Parathyroid adenoma (tissue), 2 donors: ENCODE results near the gene CDC23.

ENCODE experiments used
- H2AFZ ChIP-seq: fragments of 300-600 bp; sonication (generic); one replicate; pipeline ENCODE4 v1.7.0; 2017; ENCODE audit warnings: antibody characterized with exemption, mild to moderate bottlenecking
- H3K27ac ChIP-seq: fragments of 300-600 bp; sonication (generic); one replicate; pipeline ENCODE4 v1.7.0; 2017
- H3K27me3 ChIP-seq: fragments of 300-600 bp; sonication (generic); one replicate; pipeline ENCODE4 v1.7.0; 2017; ENCODE audit warnings: low read length; ENCODE audit not compliant: control insufficient read depth, insufficient read depth
- H3K36me3 ChIP-seq: fragments of 300-600 bp; sonication (generic); one replicate; pipeline ENCODE4 v1.7.0; 2017; ENCODE audit warnings: low read length; ENCODE audit not compliant: control insufficient read depth, insufficient read depth
- H3K4me1 ChIP-seq: fragments of 300-600 bp; sonication (generic); one replicate; pipeline ENCODE4 v1.7.0; 2017; ENCODE audit warnings: control low read depth
- H3K4me2 ChIP-seq: fragments of 300-600 bp; sonication (generic); one replicate; pipeline ENCODE4 v1.7.0; 2017; ENCODE audit warnings: low read length
- H3K4me3 ChIP-seq: fragments of 300-600 bp; sonication (generic); one replicate; pipeline ENCODE4 v1.7.0; 2017; ENCODE audit warnings: low read depth, low read length
- H3K79me2 ChIP-seq: fragments of 300-600 bp; sonication (generic); one replicate; pipeline ENCODE4 v1.7.0; 2017; ENCODE audit warnings: control low read depth
- H3K9ac ChIP-seq: fragments of 300-600 bp; sonication (generic); one replicate; pipeline ENCODE4 v1.7.0; 2017; ENCODE audit warnings: mild to moderate bottlenecking
- H3K9me3 ChIP-seq: fragments of 300-600 bp; sonication (generic); one replicate; pipeline ENCODE4 v1.7.0; 2017; ENCODE audit warnings: low read length; ENCODE audit not compliant: control insufficient read depth
- CTCF ChIP-seq: fragments of 300-600 bp; sonication (generic); IDR thresholded peaks from one replicate; pipeline ENCODE4 v1.7.0; 2017; ENCODE audit warnings: antibody characterized with exemption, mild to moderate bottlenecking
- donor health status: primary hyperparathyroidism.

Gene CDC23

GRCh38 chr5:138246822-138247221, 33.7 kb upstream of the CDC23 start:
- Histone ChIP-seq H3K9ac (no peak overlapping the region), H3K4me1 (peaks cover 2% of the 10 kb centered on the region), H3K36me3 (no peaks in the 10 kb centered on the region), H3K79me2 (no peaks in the 10 kb centered on the region), H2AFZ (no peak overlapping the region), H3K27ac (no peak overlapping the region), H3K4me3 (no peak overlapping the region), H3K4me2 (no peak overlapping the region), H3K27me3 (no peaks in the 10 kb centered on the region), H3K9me3 (no peaks in the 10 kb centered on the region)
- TF ChIP-seq CTCF: no peak

GRCh38 chr5:138246334-138246733, 33.2 kb upstream of the CDC23 start:
- Histone ChIP-seq H3K27me3 (no peaks in the 10 kb centered on the region), H2AFZ (no peak overlapping the region), H3K4me2 (no peak overlapping the region), H3K79me2 (no peaks in the 10 kb centered on the region), H3K27ac (no peak overlapping the region), H3K36me3 (no peaks in the 10 kb centered on the region), H3K4me1 (peaks cover 2% of the 10 kb centered on the region), H3K9ac (no peak overlapping the region), H3K4me3 (no peak overlapping the region), H3K9me3 (no peaks in the 10 kb centered on the region)
- TF ChIP-seq CTCF: no peak

- Histone ChIP-seq H3K36me3 (no peaks in the 10 kb centered on the region), H3K27me3 (no peaks in the 10 kb centered on the region), H3K9me3 (no peaks in the 10 kb centered on the region), H3K9ac (no peak overlapping the region), H3K4me2 (no peak overlapping the region), H3K4me1 (peaks cover 2% of the 10 kb centered on the region), H3K79me2 (no peaks in the 10 kb centered on the region), H3K27ac (no peak overlapping the region), H2AFZ (no peak overlapping the region), H3K4me3 (no peak overlapping the region)
- no peak for TF ChIP-seq CTCF
Measured at GRCh38 chr5:138245717-138246116, 32.6 kb upstream of the CDC23 start.

GRCh38 chr5:138243794-138244193, 30.7 kb upstream of the CDC23 start:
- Histone ChIP-seq H3K36me3 (no peaks in the 10 kb centered on the region), H3K4me1 (peaks cover 2% of the 10 kb centered on the region), H2AFZ (peak overlapping the region; percentile 38), H3K4me2 (no peak overlapping the region), H3K9ac (no peak overlapping the region), H3K4me3 (no peak overlapping the region), H3K27me3 (no peaks in the 10 kb centered on the region), H3K27ac (no peak overlapping the region), H3K79me2 (no peaks in the 10 kb centered on the region), H3K9me3 (no peaks in the 10 kb centered on the region)
- no peak for TF ChIP-seq CTCF

GRCh38 chr5:138241688-138242571, 28.8 kb upstream of the CDC23 start:
- Histone ChIP-seq H3K36me3 (no peaks in the 10 kb centered on the region), H3K4me1 (peaks cover 2% of the 10 kb centered on the region), H3K9ac (peak overlapping the region; percentile 4), H3K27ac (no peak overlapping the region), H3K9me3 (no peaks in the 10 kb centered on the region), H3K79me2 (no peaks in the 10 kb centered on the region), H3K4me2 (peak overlapping the region; percentile 92), H2AFZ (peak overlapping the region; percentile 97), H3K4me3 (peak overlapping the region; percentile 52), H3K27me3 (no peaks in the 10 kb centered on the region)
- no peak for TF ChIP-seq CTCF
